Ishikawa (cell line): ENCODE data around the gene HBQ1.

Experiments
- CEBPB ChIP-seq: IDR thresholded peaks from 2 replicates; pipeline ENCODE4 v1.6.1; 2012
- EGR1 ChIP-seq: IDR thresholded peaks from 2 replicates; pipeline ENCODE4 v1.6.1; 2012
- FOXM1 ChIP-seq: IDR thresholded peaks from 2 replicates; pipeline ENCODE4 v1.6.1; 2012; ENCODE audit warnings: low read depth, borderline replicate concordance
- RAD21 ChIP-seq: IDR thresholded peaks from 2 replicates; pipeline ENCODE4 v1.6.1; 2012; ENCODE audit warnings: low read depth
- REST ChIP-seq: IDR thresholded peaks from 2 replicates; pipeline ENCODE4 v1.6.1; 2012; ENCODE audit warnings: low read depth, mild to moderate bottlenecking
- TAF1 ChIP-seq: IDR thresholded peaks from 2 replicates; pipeline ENCODE4 v1.6.1; 2012; ENCODE audit warnings: low read depth, mild to moderate bottlenecking
- TEAD4 ChIP-seq: IDR thresholded peaks from 2 replicates; pipeline ENCODE4 v1.6.1; 2012
- USF1 ChIP-seq: IDR thresholded peaks from 2 replicates; pipeline ENCODE4 v1.6.1; 2012
- YY1 ChIP-seq: IDR thresholded peaks from 2 replicates; pipeline ENCODE4 v1.6.1; 2012; ENCODE audit warnings: low read depth
- ZBTB7A ChIP-seq: IDR thresholded peaks from 2 replicates; pipeline ENCODE4 v1.6.1; 2012; ENCODE audit warnings: low read depth

GRCh38 chr16:187330-187729 lies 7.1 kb downstream of the HBQ1 start:
- no peak for TF ChIP-seq ZBTB7A
- TF ChIP-seq YY1, result no peak
- TF ChIP-seq FOXM1, result no peak
- no peak for TF ChIP-seq TEAD4
- no peak for TF ChIP-seq CEBPB
- no peak for TF ChIP-seq EGR1
- no peak for TF ChIP-seq REST
- TF ChIP-seq USF1, result no peak
- TF ChIP-seq RAD21, result no peak
- no peak for TF ChIP-seq TAF1
